ENCODE results near the gene INPP5F.

The INPP5F gene

DNA sequence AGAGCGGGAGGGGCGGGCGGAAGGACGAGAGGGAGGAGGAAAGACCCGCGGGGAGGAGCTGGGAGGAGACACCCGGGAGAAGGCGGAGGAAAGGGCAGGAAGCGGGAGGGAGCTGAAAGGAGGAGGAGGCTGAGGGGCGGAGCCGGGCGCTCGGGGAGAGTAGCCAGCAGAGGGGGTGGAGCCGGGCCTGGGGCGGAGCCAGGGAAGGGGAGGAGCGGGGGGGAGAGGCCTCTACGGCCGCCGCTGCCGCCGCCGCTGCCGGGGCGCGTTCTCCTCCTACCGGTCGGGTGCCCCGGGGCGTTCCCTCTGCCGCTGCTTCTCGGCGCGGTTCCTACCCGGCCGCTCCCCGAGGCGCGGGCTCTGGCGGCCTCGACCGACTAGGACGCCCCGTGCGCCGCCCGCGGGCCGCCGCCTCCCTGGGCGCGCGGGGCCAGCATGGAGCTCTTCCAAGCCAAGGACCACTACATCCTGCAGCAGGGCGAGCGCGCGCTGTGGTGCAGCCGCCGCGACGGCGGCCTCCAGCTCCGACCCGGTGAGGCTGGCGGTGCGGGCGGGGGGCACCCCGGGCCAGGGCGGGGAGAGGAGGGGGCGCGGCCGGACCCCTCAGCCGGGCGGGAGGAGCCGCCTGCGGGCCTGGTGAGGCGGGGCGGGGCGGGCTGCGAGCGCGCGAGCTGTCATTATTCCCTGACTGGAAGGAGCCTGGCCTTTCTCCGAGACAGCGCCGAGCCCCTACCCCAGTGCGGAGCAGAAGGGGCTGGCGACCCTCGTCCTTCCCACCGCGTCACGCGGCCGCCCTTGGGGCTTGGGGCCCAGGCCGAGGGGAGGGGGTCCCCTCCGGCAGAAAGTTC is at the start of gene INPP5F:
Gene INPP5F (plus strand): TSS at position 223 of the 848 bp plus-strand sequence. CDS start 213 bp downstream, at position 436.
- TF ChIP-seq, protein P1, sequence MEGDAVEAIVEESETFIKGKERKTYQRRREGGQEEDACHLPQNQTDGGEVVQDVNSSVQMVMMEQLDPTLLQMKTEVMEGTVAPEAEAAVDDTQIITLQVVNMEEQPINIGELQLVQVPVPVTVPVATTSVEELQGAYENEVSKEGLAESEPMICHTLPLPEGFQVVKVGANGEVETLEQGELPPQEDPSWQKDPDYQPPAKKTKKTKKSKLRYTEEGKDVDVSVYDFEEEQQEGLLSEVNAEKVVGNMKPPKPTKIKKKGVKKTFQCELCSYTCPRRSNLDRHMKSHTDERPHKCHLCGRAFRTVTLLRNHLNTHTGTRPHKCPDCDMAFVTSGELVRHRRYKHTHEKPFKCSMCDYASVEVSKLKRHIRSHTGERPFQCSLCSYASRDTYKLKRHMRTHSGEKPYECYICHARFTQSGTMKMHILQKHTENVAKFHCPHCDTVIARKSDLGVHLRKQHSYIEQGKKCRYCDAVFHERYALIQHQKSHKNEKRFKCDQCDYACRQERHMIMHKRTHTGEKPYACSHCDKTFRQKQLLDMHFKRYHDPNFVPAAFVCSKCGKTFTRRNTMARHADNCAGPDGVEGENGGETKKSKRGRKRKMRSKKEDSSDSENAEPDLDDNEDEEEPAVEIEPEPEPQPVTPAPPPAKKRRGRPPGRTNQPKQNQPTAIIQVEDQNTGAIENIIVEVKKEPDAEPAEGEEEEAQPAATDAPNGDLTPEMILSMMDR (IDR thresholded peaks at IDR 0.05): peak; percentile 14
- TF ChIP-seq ZFX (IDR thresholded peaks at IDR 0.05; ENCODE audit: borderline replicate concordance): no peak
- H3K27ac ChIP-seq: peak within 1 kb of the TSS; percentile 71

DNA sequence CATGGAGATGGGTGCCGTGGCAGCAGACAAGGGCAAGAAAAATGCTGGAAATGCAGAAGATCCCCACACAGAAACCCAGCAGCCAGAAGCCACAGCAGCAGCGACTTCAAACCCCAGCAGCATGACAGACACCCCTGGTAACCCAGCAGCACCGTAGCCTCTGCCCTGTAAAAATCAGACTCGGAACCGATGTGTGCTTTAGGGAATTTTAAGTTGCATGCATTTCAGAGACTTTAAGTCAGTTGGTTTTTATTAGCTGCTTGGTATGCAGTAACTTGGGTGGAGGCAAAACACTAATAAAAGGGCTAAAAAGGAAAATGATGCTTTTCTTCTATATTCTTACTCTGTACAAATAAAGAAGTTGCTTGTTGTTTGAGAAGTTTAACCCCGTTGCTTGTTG is 48.7 kb upstream of the INPP5F start:
- no peak overlapping the region for H3K27ac ChIP-seq
- TF ChIP-seq, protein P1 (IDR thresholded peaks at IDR 0.05): no peak
- TF ChIP-seq ZFX (IDR thresholded peaks at IDR 0.05; ENCODE audit: borderline replicate concordance): no peak

DNA sequence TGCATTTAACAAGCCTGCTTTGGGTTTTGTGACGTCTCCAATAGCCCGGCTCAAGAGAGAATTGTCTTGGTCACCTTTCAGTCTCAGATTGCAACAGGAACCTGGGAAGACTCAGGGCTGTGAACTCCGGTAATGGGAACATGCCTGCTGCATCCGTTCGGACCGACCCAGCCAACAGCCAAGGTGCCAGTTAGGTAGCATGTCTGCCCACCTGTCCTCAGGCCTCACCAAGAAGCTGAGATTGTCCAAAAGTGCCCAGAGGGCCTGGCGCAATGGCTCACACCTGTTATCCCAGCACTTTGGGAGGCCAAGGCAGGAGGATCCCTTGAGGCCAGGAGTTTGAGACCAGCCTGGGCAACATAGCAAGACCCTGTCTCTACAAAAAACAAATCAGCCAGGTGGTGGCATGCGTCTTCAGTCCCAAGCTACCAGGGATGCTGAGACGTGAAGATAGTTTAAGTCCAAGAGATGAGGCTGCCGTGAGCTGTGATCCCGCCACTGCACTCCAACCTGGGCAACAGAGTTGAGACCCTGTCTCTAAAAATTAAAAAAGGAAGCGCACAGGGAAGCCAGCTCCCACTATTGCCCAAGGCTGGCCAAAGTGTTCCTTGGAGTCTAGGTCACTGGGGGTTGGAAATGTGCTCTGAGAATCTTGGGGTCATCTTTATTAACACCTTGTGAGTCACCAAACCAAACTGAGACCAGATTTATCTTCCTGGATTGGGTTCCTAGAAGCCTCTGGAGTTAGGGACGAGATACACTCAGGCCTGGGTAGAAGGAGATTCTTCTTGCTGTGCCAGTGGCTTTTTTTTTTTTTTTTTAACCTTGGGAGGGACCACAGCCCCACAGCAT is 47.7 kb upstream of the INPP5F start:
- H3K27ac ChIP-seq: no peak overlapping the region
- TF ChIP-seq ZFX (IDR thresholded peaks at IDR 0.05; ENCODE audit: borderline replicate concordance): no peak
- TF ChIP-seq, protein P1 (IDR thresholded peaks at IDR 0.05): no peak

DNA sequence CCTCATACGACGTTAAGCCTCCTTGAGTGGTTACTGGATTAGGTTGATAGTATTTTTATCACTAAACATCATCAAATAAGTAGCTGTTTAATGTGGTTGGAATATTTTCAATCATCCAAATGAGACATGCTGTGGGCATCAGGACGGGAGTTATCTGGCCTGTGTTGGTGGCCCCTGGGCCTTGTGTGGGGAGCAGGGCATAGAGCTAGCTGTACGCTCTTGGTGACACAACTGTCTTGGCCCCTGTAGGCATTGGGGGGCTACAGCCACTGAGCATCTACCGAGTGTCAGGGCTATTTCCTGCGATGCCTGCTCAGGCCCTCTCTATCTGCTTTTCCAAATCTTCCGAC is 46.4 kb upstream of the INPP5F start:
- TF ChIP-seq, protein P1 (IDR thresholded peaks at IDR 0.05): no peak
- TF ChIP-seq ZFX (IDR thresholded peaks at IDR 0.05; ENCODE audit: borderline replicate concordance): no peak
- no peak overlapping the region for H3K27ac ChIP-seq

DNA sequence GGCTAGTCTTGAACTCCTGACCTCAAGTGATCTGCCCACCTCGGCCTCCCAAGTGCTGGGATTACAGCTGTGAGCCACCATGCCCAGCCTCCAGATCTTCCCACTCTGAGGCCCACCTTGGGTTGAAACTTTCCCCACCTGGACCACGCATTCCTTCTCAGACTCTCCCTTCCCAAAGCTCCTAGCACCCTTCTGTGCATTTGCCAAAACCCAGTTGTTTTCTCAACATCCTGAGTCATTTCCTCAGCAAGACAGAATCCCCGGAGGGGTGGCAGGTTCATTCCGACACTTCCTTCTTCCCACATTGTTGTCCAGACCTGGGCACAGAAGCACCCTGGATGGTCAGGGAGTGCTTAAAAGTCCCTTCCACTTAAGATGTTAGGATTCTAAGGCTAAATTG is 45.8 kb upstream of the INPP5F start:
- H3K27ac ChIP-seq: no peak overlapping the region

DNA sequence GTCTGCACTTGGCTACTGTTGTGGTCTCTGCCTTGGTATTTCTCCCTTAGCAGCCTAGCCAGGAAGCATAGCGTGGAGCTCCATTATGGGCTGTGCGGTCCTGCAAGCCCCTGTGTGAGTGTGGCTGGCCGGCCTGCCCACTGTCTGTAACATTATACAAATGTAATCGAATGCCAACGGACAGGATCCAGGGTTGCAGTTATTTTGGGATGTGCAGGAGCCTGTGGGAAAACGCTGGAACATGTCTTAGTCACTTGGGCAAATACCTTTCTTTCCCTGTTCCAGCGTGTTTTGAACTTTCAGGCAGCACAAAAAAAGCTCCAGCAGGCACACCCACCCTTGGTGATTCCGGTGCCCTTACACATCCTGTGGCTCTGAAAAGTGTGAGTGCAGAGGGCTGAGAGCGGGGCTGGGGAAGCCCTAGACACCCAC is 45.2 kb upstream of the INPP5F start:
- no peak for TF ChIP-seq ZFX (IDR thresholded peaks at IDR 0.05; ENCODE audit: borderline replicate concordance)
- TF ChIP-seq, protein P1 (IDR thresholded peaks at IDR 0.05): no peak
- no peak overlapping the region for H3K27ac ChIP-seq

More for the DNA sequence above, 45.8 kb upstream of the INPP5F start:
- TF ChIP-seq ZFX (IDR thresholded peaks at IDR 0.05; ENCODE audit: borderline replicate concordance): no peak
- TF ChIP-seq, protein P1 (IDR thresholded peaks at IDR 0.05): no peak
